GM12864 (cell line): ENCODE results near the gene TRIM71.
"Not testable (repeated sequence)": the region's sequence is repeated elsewhere in the genome, so short reads cannot be mapped to it uniquely, and the experiment has no call there.

Source experiments
- DNase-seq: peaks from one replicate; pipeline ENCODE4 v3.0.0-alpha.2; 2011; ENCODE audit warnings: low read depth
- H3K4me3 ChIP-seq: 2 replicates; pipeline ENCODE4 v1.5.1; 2011; ENCODE audit warnings: mild to moderate bottlenecking, low read depth, low read length, control low read depth
- CTCF ChIP-seq: IDR thresholded peaks from 2 replicates; pipeline ENCODE4 v1.5.1; 2011; ENCODE audit warnings: low read depth, mild to moderate bottlenecking, moderate library complexity, low read length, control low read depth, inconsistent platforms; ENCODE audit errors: missing control alignments

TRIM71 gene

DNA sequence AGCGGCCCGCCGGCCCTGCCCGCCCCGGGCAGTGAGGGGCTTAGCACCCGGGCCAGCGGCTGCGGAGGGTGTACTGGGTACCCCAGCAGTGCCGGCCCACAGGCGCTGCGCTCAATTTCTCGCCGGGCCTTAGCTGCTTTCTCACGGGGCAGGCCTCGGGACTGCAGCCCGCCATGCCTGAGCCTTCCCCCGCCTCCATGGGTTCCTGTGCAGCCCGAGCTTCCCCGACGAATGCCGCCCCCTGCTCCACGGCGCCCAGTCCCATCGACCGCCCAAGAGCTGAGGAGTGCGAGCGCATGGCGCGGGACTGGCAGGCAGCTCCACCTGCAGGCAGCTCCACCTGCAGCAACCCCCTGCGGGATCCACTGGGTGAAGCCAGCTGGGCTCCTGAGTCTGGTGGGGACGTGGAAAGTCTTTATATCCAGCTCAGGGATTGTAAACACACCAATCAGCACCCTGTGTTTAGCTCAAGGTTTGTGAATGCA lies 85.1 kb downstream of the TRIM71 start:
- not testable (repeated sequence) for DNase-seq
- peak; percentile 43 for TF ChIP-seq CTCF
- H3K4me3 ChIP-seq = peak overlapping the region; percentile 29

GRCh38 chr3:32903953-32904352 lies 86.2 kb downstream of the TRIM71 start:
- TF ChIP-seq CTCF = no peak
- no peak overlapping the region for H3K4me3 ChIP-seq
- DNase-seq = no peak

- no peak for DNase-seq
- no peak for TF ChIP-seq CTCF
- no peak overlapping the region for H3K4me3 ChIP-seq
Measured at GRCh38 chr3:32909999-32910398, 92.2 kb downstream of the TRIM71 start.

DNA sequence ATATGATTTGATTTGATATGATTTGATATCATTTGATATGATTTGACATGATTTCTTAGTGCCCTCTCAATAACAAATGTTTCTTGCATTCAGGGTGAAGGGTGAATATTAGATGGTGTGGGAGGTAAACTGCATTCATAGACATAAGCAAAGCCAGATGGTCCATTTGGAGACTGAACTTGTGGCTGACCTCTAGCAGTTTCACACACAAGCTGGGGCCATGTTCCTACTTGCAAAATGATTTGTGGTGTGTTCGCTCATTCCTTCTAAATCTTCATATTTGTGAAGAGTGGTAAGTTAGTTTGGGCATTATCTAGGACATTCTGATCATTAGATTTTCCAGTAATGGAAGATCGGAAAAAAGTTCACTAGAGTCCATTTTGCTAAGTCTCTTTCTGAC lies 93.2 kb downstream of the TRIM71 start:
- TF ChIP-seq CTCF = no peak
- no peak overlapping the region for H3K4me3 ChIP-seq
- DNase-seq = no peak

GRCh38 chr3:32912046-32912445 lies 94.2 kb downstream of the TRIM71 start:
- no peak for TF ChIP-seq CTCF
- DNase-seq = no peak
- H3K4me3 ChIP-seq = no peak overlapping the region

GRCh38 chr3:32913790-32914446 lies 96.1 kb downstream of the TRIM71 start:
- no peak overlapping the region for H3K4me3 ChIP-seq
- no peak for TF ChIP-seq CTCF
- DNase-seq = no peak

DNA sequence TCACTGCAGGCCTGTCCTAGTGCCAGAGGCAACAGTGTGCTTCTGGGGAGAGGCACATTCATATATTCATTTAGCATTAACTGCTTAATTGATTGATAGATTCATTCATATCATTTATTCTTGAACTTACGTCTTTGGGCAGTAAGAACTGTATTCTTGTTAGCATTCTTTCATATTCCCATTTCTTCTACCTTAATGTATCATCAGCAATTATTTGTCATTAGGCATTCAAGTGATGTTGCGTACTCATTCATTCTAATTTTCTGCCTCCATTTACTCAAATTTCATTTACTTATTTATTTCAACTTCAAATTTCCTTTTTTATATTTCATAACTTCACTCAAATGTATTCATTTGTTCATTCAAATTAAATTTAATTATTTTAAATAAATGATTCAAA lies 102.1 kb downstream of the TRIM71 start:
- no peak for TF ChIP-seq CTCF
- DNase-seq = no peak
- H3K4me3 ChIP-seq = no peak overlapping the region
